ENCODE data around the gene LRTM1.

The LRTM1 gene

DNA sequence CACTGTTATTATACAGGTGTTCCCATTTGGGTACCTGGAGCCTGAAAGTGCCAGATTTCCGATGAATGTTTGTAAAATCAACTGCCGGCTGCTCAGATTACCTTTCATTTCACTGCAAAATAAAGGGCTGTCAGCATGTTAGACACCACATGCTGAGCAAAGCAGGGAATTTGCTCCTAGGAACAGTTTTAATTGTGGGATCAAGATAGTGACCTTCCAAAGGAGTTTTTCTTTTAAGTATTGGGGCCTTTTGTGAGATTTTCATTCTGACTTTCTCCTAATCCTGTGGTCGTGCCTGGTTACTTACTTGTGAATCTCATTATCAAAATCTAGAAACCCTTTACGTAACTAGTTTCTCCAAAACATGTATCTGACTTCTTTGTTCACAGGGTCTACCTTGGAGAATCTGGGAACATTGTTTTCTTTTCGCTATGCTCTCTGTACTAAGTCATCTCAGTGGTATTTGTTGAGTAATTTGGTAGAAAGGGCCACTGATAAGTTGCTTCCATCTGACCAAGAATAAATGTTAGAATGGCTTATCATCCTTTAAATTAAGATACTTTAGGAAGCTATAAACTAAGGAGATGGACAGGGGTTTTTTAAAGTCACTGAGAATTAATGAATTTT, 40.8 kb upstream of the LRTM1 start:
- TF ChIP-seq CTCF (IDR thresholded peaks at IDR 0.05; ENCODE audit: low read depth, low read length) (no peak), EZH2phosphoT487 (IDR thresholded peaks at IDR 0.05; ENCODE audit: low read depth) (no peak)
- no peak overlapping the region for H2AFZ ChIP-seq (ENCODE audit: low read depth, low read length)
- H4K20me1 ChIP-seq (ENCODE audit: insufficient read depth, low read length) = no peaks in the 10 kb centered on the region
- H3K79me2 ChIP-seq (ENCODE audit: low read length) = no peaks in the 10 kb centered on the region
- H3K27ac ChIP-seq (ENCODE audit: low read length) = no peak overlapping the region
- no peak overlapping the region for H3K4me2 ChIP-seq (ENCODE audit: low read length)
- no peaks in the 10 kb centered on the region for H3K36me3 ChIP-seq (replicated peaks; ENCODE audit: low read depth, low read length)
- H3K9me3 ChIP-seq (ENCODE audit: insufficient read depth, low read length) = no peaks in the 10 kb centered on the region
- H3K4me1 ChIP-seq (ENCODE audit: low read length) = no peaks in the 10 kb centered on the region
- H3K9ac ChIP-seq (ENCODE audit: low read length) = no peak overlapping the region
- 0 out of 2 replicates have a peak, but pooled peaks cover 2% of the 10 kb centered on the region for H3K27me3 ChIP-seq (ENCODE audit: low read depth, low read length)
- no peak overlapping the region for H3K4me3 ChIP-seq (ENCODE audit: low read length)

GRCh38 chr3:54967731-54968161, 39.9 kb upstream of the LRTM1 start:
- Histone ChIP-seq H3K4me1 (ENCODE audit: low read length) (no peaks in the 10 kb centered on the region), H3K27me3 (ENCODE audit: low read depth, low read length) (0 out of 2 replicates have a peak, but pooled peaks cover 2% of the 10 kb centered on the region), H3K9ac (ENCODE audit: low read length) (no peak overlapping the region), H3K79me2 (ENCODE audit: low read length) (no peaks in the 10 kb centered on the region), H3K27ac (ENCODE audit: low read length) (no peak overlapping the region), H3K4me3 (ENCODE audit: low read length) (no peak overlapping the region), H3K9me3 (ENCODE audit: insufficient read depth, low read length) (no peaks in the 10 kb centered on the region), H2AFZ (ENCODE audit: low read depth, low read length) (no peak overlapping the region), H4K20me1 (ENCODE audit: insufficient read depth, low read length) (no peaks in the 10 kb centered on the region), H3K36me3 (replicated peaks; ENCODE audit: low read depth, low read length) (no peaks in the 10 kb centered on the region), H3K4me2 (ENCODE audit: low read length) (no peak overlapping the region)
- no peak for TF ChIP-seq CTCF (IDR thresholded peaks at IDR 0.05; ENCODE audit: low read depth, low read length)
- TF ChIP-seq EZH2phosphoT487 (IDR thresholded peaks at IDR 0.05; ENCODE audit: low read depth) = no peak

DNA sequence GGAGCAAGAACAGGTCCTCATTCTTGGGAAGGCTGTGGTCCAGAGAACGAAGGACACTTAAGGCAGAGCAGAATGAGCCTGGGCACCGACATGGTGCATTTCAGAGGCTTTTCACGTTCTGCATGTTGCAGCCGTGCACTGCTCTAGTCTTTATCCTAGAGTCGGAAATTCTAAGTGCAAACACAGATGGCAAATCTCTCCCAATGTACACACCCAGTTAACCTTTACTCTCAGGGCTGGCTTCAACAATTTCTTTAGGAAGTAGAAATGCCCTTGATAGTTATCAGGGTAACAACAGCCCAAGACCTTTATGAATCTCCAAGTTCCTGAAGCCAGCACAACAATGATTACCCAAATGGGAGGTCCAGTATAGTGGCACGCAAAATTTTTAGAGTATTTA, 39.1 kb upstream of the LRTM1 start:
- Histone ChIP-seq H3K4me3 (ENCODE audit: low read length) (no peak overlapping the region), H3K9me3 (ENCODE audit: insufficient read depth, low read length) (no peaks in the 10 kb centered on the region), H3K36me3 (replicated peaks; ENCODE audit: low read depth, low read length) (no peaks in the 10 kb centered on the region), H3K4me1 (ENCODE audit: low read length) (no peaks in the 10 kb centered on the region), H2AFZ (ENCODE audit: low read depth, low read length) (no peak overlapping the region), H3K9ac (ENCODE audit: low read length) (no peak overlapping the region), H4K20me1 (ENCODE audit: insufficient read depth, low read length) (no peaks in the 10 kb centered on the region), H3K4me2 (ENCODE audit: low read length) (no peak overlapping the region), H3K79me2 (ENCODE audit: low read length) (no peaks in the 10 kb centered on the region), H3K27ac (ENCODE audit: low read length) (no peak overlapping the region), H3K27me3 (ENCODE audit: low read depth, low read length) (0 out of 2 replicates have a peak, but pooled peaks cover 7% of the 10 kb centered on the region)
- TF ChIP-seq CTCF (IDR thresholded peaks at IDR 0.05; ENCODE audit: low read depth, low read length) (no peak), EZH2phosphoT487 (IDR thresholded peaks at IDR 0.05; ENCODE audit: low read depth) (no peak)

- TF ChIP-seq EZH2phosphoT487 (IDR thresholded peaks at IDR 0.05; ENCODE audit: low read depth) = no peak
- no peak for TF ChIP-seq CTCF (IDR thresholded peaks at IDR 0.05; ENCODE audit: low read depth, low read length)
- no peaks in the 10 kb centered on the region for H3K4me1 ChIP-seq (ENCODE audit: low read length)
- no peak overlapping the region for H3K4me2 ChIP-seq (ENCODE audit: low read length)
Measured at GRCh38 chr3:54965746-54966145, 37.9 kb upstream of the LRTM1 start.

More at GRCh38 chr3:54965746-54966145, 37.9 kb upstream of the LRTM1 start:
- Histone ChIP-seq H4K20me1 (ENCODE audit: insufficient read depth, low read length) (no peaks in the 10 kb centered on the region), H2AFZ (ENCODE audit: low read depth, low read length) (no peak overlapping the region), H3K79me2 (ENCODE audit: low read length) (no peaks in the 10 kb centered on the region), H3K9ac (ENCODE audit: low read length) (no peak overlapping the region), H3K4me3 (ENCODE audit: low read length) (no peak overlapping the region), H3K27ac (ENCODE audit: low read length) (no peak overlapping the region), H3K27me3 (ENCODE audit: low read depth, low read length) (0 out of 2 replicates have a peak, but pooled peaks cover 9% of the 10 kb centered on the region), H3K36me3 (replicated peaks; ENCODE audit: low read depth, low read length) (no peaks in the 10 kb centered on the region), H3K9me3 (ENCODE audit: insufficient read depth, low read length) (no peaks in the 10 kb centered on the region)

Data from OCI-LY3 (cell line).